Caco-2 (cell line): Measurements from ENCODE around the gene QPCTL. TPM values are rescaled to one million over a fixed set of nuclear protein-coding genes. Genes with fewer than 3 reads are reported as not detected.

Experiments
- BruUV-seq: library from RNA; stranded (reverse); fragments of 400-500 nt; replicated peaks from 2 replicates; lab custom pipeline; 2021; lab: Mats Ljungman, UMichigan
- CTCF ChIA-PET: fragments of 300-600 bp; sonication (Branson Sonifier 250); formaldehyde crosslinking; loops from one replicate; lab custom pipeline; 2022; ENCODE audit warnings: antibody characterized with exemption; lab: Charles Lee
- POLR2A ChIA-PET: fragments of 300-600 bp; sonication (Branson Sonifier 250); formaldehyde crosslinking; loops from one replicate; lab custom pipeline; 2022; ENCODE audit warnings: antibody characterized with exemption; lab: Charles Lee
- DNase-seq, 2 experiments: peaks; one replicate each; pipeline versions ENCODE4 v3.0.0 to v3.0.0-alpha.2; 2020 to 2022
- H3K27me3 ChIP-seq: replicated peaks from 2 replicates; pipeline ENCODE4 v1.6.0; 2011; ENCODE audit warnings: low read length; ENCODE audit not compliant: control insufficient read depth, insufficient read depth
- H3K36me3 ChIP-seq: 2 replicates; pipeline ENCODE4 v1.5.1; 2011; ENCODE audit warnings: low read length; ENCODE audit not compliant: control insufficient read depth, insufficient read depth
- H3K4me1 ChIP-seq: fragments of 250-450 bp; sonication (Bioruptor Pico); 2 replicates; pipeline ENCODE4 v1.5.1; 2020; ENCODE audit warnings: mild to moderate bottlenecking
- H3K4me3 ChIP-seq: 2 replicates; pipeline ENCODE4 v1.5.1; 2011; ENCODE audit warnings: low read depth, mild to moderate bottlenecking, control low read depth, low read length
- H3K9me3 ChIP-seq: fragments of 250-450 bp; sonication (Bioruptor Pico); 2 replicates; pipeline ENCODE4 v1.5.1; 2020; ENCODE audit warnings: mild to moderate bottlenecking, moderate library complexity
- H3K27ac Mint-ChIP-seq: one replicate; pipeline ENCODE4 v1.8.0; 2022; ENCODE audit warnings: mixed read lengths; ENCODE audit not compliant: unreplicated experiment
- H3K27me3 Mint-ChIP-seq: one replicate; pipeline ENCODE4 v1.8.0; 2022; ENCODE audit warnings: mixed read lengths; ENCODE audit not compliant: insufficient read depth, unreplicated experiment
- H3K36me3 Mint-ChIP-seq: one replicate; pipeline ENCODE4 v1.8.0; 2022; ENCODE audit warnings: mild to moderate bottlenecking, mixed read lengths; ENCODE audit not compliant: insufficient read depth, unreplicated experiment
- H3K4me1 Mint-ChIP-seq: one replicate; pipeline ENCODE4 v1.8.0; 2022; ENCODE audit warnings: low read depth, mixed read lengths; ENCODE audit not compliant: unreplicated experiment
- H3K4me3 Mint-ChIP-seq: one replicate; pipeline ENCODE4 v1.8.0; 2022; ENCODE audit warnings: mild to moderate bottlenecking, moderate library complexity, mixed read lengths; ENCODE audit not compliant: unreplicated experiment
- H3K9me3 Mint-ChIP-seq: one replicate; pipeline ENCODE4 v1.8.0; 2022; ENCODE audit warnings: mixed read lengths; ENCODE audit not compliant: unreplicated experiment
- CTCF ChIP-seq, 2 experiments: fragments of 200-600 bp in 1 of 2; IDR thresholded peaks; 1 replicate in 1 of 2; 2 replicates in 1 of 2; pipeline versions ENCODE4 v1.5.1 to v1.8.0; 2011 to 2022; ENCODE audit warnings: antibody characterized with exemption in 1 of 2, control low read depth in 1 of 2, inconsistent platforms in 1 of 2, low read depth in 1 of 2, low read length in 1 of 2, mild to moderate bottlenecking in 1 of 2, moderate library complexity in 1 of 2; ENCODE audit not compliant: insufficient read depth in 1 of 2, severe bottlenecking in 1 of 2, unreplicated experiment in 1 of 2
- intact Hi-C: fragments of 100-400 bp; cut with micrococcal nuclease; formaldehyde crosslinking; loops from one replicate; pipeline ENCODE4 v1.10.0; 2022; ENCODE audit not compliant: unreplicated experiment
- total RNA-seq: library from RNA; stranded (reverse); gene quantifications from 2 replicates; pipeline ENCODE4 v1.2.3, GENCODE V29; 2022

QPCTL gene
- total RNA-seq, 1 experiment from 2014 or later: 16.9 TPM

DNA sequence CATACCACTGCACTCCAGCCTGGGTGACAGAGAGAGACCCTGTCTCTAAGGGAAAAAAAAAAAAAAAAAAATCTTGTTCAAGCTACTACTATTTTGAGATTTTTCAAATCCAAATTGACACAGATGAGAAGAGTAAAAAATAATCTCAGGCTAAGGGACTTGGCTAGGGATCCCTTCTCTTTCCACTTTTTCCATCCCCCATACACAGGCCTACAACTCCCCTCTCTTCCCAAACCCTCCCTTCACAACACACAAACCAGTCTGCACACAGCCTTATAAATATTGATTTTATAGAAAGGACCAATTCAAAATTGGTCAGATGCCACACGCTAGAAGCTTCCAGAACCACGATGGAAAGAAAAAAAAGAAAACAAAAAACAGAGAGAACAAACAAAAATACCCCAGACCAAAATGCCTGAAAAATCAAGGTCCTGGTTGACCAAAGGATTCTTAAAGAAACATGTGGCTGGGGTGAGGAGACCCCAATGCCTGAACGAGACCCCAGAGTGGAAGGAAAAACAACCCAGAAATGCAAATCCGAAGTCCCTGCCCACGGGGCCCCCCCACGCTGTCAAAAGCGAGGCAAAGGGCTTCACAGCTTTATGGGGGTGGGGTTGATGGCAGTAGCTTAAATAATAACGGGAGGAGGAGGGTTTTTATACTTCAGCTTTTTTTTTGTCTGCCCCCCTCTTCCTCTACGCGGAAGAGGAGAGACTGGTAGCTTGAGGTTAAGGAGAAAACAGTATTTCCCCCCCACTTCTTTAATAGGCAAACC, 18.1 kb downstream of the QPCTL start:
- ChIA-PET POLR2A (no interaction called here), CTCF (interaction anchor here (0.6 kb wide), 1 partner anchor 864 kb away, joined by 6 read pairs; no protein-coding TSS in a partner anchor)
- DNase-seq: no peak
- Histone ChIP-seq H3K4me3 (no peak overlapping the region), H3K9me3 (no peaks in the 10 kb centered on the region), H3K27me3 (no peaks in the 10 kb centered on the region), H3K36me3 (0 out of 2 replicates have a peak, but pooled peaks cover 3% of the 10 kb centered on the region), H3K4me1 (0 out of 2 replicates have a peak, but pooled peaks cover 4% of the 10 kb centered on the region)
- H3K36me3 Mint-ChIP-seq: peaks cover 54% of the 10 kb centered on the region
- H3K9me3 Mint-ChIP-seq: no peaks in the 10 kb centered on the region
- H3K4me3 Mint-ChIP-seq: no peak overlapping the region
- BruUV-seq: no TSS peak
- no peak for TF ChIP-seq CTCF (IDR thresholded peaks at IDR 0.05; ENCODE audit: insufficient read depth in 1 of 2, low read depth in 1 of 2, low read length in 1 of 2, severe bottlenecking in 1 of 2, unreplicated experiment in 1 of 2)
- intact Hi-C loops: no loop called here
- H3K27me3 Mint-ChIP-seq: no peaks in the 10 kb centered on the region
- no peak overlapping the region for H3K27ac Mint-ChIP-seq
- no peaks in the 10 kb centered on the region for H3K4me1 Mint-ChIP-seq

DNA sequence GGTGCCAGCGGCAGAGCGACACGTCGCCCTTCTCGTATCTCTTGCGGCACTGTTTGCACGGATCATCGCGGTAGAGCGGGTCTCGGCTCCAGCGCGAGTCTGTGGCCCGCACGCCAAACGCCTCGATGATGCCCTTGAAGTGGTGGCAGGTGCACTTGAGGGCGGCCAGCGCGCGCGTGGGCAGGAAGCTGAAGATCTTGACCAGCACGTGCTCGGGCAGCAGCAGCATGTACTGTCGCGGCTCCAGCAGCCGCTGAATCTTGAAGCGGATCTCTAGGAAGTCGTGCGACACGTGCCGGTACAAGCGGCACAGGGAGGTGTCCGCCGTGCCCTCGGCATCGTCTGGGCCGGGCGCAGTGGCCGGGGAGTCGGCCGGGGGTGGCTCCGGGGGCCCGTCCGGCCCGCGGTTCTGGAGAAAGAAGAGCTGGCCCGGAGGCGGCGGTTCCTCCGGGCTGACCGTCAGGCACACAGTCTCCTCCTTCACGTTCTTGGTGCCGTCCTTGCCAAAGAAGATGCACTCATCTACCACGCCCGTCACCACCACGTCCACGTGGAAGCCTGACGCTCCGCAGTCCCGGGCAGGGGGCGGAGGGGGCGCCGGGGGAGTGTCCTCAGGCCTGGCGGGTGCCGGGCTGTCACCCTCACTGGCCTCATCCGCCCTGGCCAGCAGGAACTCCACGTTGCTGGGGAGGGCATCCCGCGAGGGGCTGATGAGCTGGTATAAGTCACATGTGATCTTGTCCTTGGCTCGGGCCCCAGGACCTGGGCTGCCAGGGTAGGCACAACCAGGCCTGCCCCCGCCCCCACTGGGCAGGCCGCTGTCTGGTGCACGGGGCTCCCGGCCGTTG, 19.6 kb downstream of the QPCTL start:
- DNase-seq: no peak
- H3K4me3 Mint-ChIP-seq: no peak overlapping the region
- intact Hi-C loops: no loop called here
- TF ChIP-seq CTCF (IDR thresholded peaks at IDR 0.05; ENCODE audit: insufficient read depth in 1 of 2, low read depth in 1 of 2, low read length in 1 of 2, severe bottlenecking in 1 of 2, unreplicated experiment in 1 of 2): no peak
- H3K9me3 ChIP-seq: no peaks in the 10 kb centered on the region
- CTCF ChIA-PET: no interaction called here
- no peaks in the 10 kb centered on the region for H3K27me3 Mint-ChIP-seq
- no peaks in the 10 kb centered on the region for H3K27me3 ChIP-seq
- peaks cover 7% of the 10 kb centered on the region; the same call in 1 of the 2 replicates for H3K4me1 ChIP-seq
- peaks cover 64% of the 10 kb centered on the region for H3K36me3 Mint-ChIP-seq
- POLR2A ChIA-PET: no interaction called here
- BruUV-seq: no TSS peak
- no peak overlapping the region for H3K4me3 ChIP-seq
- no peak overlapping the region for H3K27ac Mint-ChIP-seq
- H3K9me3 Mint-ChIP-seq: no peaks in the 10 kb centered on the region
- 0 out of 2 replicates have a peak, but pooled peaks cover 3% of the 10 kb centered on the region for H3K36me3 ChIP-seq
- peaks cover 9% of the 10 kb centered on the region for H3K4me1 Mint-ChIP-seq

DNA sequence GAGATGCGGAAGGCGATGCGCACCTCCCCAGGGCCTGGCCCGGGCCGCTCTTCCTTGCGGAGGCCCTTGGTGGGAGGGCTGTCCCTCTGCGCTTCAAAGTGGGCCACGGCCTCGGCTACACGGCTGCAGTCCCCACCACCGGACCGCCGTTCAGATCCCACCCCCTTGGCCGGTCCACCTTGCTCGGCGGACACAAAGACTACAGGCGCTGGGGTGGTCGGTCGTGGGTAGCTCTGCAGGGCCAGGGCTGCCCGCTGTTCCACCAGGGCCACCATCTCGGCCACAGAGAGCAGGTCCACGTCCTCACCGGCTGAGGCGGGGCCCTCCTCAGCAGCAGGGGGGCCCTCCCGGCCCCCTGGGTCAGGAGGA, 20.2 kb downstream of the QPCTL start:
- intact Hi-C loops: no loop called here
- Mint-ChIP-seq H3K4me3 (no peak overlapping the region), H3K27me3 (no peaks in the 10 kb centered on the region), H3K27ac (no peak overlapping the region), H3K4me1 (peaks cover 9% of the 10 kb centered on the region), H3K9me3 (no peaks in the 10 kb centered on the region), H3K36me3 (peaks cover 70% of the 10 kb centered on the region)
- ChIA-PET POLR2A (no interaction called here), CTCF (no interaction called here)
- no peak overlapping the region for H3K4me3 ChIP-seq
- H3K27me3 ChIP-seq: no peaks in the 10 kb centered on the region
- TF ChIP-seq CTCF (IDR thresholded peaks at IDR 0.05; ENCODE audit: insufficient read depth in 1 of 2, low read depth in 1 of 2, low read length in 1 of 2, severe bottlenecking in 1 of 2, unreplicated experiment in 1 of 2): no peak
- DNase-seq: no peak
- H3K4me1 ChIP-seq: peaks cover 7% of the 10 kb centered on the region; the same call in 1 of the 2 replicates
- no peaks in the 10 kb centered on the region for H3K9me3 ChIP-seq
- H3K36me3 ChIP-seq: 0 out of 2 replicates have a peak, but pooled peaks cover 3% of the 10 kb centered on the region
- no TSS peak for BruUV-seq
